ENCODE results near the gene ACTN1. TPM values are rescaled to one million over a fixed set of nuclear protein-coding genes. Genes with fewer than 3 reads are reported as not detected.
A peak's percentile ranks its signal among the peaks of the same experiment; 100 is the strongest.
"Not testable (repeated sequence)": the region's sequence is repeated elsewhere in the genome, so short reads cannot be mapped to it uniquely, and the experiment has no call there.

Gene ACTN1
- polyA plus RNA-seq (2011; rRNA removed) (641 and 751 TPM in 2 replicates), polyA minus RNA-seq (2011; rRNA and poly(A)+ RNA removed) (1,243 and 1,580 TPM in 2 replicates)

DNA sequence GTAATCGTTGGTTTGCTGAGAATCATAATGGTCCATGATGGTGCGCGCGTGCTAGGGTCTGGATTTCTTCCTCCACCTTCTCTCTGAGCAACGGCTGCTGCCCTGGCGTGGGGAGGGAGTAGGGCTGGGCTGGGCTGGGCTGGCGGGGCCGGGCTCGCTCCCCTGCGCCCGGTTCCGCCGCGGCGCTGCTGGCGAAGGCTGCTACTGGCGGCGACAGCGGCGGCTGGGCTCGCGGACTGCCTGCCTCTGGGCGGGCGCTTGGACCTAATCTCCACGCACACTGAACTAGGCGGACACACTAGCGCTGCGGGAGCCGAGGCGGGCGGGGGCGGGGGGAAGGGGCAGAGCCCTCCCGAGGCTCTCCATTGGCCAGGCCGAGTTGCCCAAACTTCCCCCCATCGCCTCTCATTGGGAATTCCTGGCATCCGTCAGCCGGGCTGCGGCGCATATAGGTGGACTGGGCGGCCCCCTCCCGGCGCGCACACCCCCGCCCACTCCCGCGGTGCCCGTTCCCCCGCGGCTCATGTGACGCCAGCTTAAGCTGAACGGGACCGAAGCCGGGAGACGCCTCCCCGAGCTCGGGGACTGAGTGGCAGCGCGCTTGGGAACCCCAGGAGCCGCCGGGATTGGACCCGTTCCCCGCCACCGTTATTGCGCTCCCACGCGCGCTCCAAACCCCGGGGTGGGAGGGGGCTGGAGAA, at the start of gene ACTN1:
Gene ACTN1, minus strand, starts transcription at position 282 of the 701 bp plus-strand sequence. Its CDS starts 246 bp downstream, at position 36.
- Histone ChIP-seq H3K27ac (ENCODE audit: low read depth, low read length) (peak within 1 kb of the TSS; percentile 100), H3K9me3 (ENCODE audit: control insufficient read depth, insufficient read depth, low read length) (no peaks in the 10 kb centered on the region; the same call in 1 of the 2 replicates), H3K4me3 (ENCODE audit: low read depth, low read length) (peak within 1 kb of the TSS; percentile 97), H3K27me3 (ENCODE audit: control insufficient read depth, insufficient read depth, low read length) (no peaks in the 10 kb centered on the region)
- TF ChIP-seq, protein P1, sequence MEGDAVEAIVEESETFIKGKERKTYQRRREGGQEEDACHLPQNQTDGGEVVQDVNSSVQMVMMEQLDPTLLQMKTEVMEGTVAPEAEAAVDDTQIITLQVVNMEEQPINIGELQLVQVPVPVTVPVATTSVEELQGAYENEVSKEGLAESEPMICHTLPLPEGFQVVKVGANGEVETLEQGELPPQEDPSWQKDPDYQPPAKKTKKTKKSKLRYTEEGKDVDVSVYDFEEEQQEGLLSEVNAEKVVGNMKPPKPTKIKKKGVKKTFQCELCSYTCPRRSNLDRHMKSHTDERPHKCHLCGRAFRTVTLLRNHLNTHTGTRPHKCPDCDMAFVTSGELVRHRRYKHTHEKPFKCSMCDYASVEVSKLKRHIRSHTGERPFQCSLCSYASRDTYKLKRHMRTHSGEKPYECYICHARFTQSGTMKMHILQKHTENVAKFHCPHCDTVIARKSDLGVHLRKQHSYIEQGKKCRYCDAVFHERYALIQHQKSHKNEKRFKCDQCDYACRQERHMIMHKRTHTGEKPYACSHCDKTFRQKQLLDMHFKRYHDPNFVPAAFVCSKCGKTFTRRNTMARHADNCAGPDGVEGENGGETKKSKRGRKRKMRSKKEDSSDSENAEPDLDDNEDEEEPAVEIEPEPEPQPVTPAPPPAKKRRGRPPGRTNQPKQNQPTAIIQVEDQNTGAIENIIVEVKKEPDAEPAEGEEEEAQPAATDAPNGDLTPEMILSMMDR (IDR thresholded peaks at IDR 0.05; ENCODE audit: low read depth, low read length): no peak
- CTCF ChIA-PET: no interaction called here
- DNase-seq (ENCODE audit: low read depth, low spot score): peak; percentile 94
- POLR2A ChIA-PET: interaction anchor here (0.6 to 2.0 kb wide), 7 partner anchors 47 to 128 kb away, joined by 3 to 14 read pairs (median 4); no protein-coding TSS in a partner anchor

DNA sequence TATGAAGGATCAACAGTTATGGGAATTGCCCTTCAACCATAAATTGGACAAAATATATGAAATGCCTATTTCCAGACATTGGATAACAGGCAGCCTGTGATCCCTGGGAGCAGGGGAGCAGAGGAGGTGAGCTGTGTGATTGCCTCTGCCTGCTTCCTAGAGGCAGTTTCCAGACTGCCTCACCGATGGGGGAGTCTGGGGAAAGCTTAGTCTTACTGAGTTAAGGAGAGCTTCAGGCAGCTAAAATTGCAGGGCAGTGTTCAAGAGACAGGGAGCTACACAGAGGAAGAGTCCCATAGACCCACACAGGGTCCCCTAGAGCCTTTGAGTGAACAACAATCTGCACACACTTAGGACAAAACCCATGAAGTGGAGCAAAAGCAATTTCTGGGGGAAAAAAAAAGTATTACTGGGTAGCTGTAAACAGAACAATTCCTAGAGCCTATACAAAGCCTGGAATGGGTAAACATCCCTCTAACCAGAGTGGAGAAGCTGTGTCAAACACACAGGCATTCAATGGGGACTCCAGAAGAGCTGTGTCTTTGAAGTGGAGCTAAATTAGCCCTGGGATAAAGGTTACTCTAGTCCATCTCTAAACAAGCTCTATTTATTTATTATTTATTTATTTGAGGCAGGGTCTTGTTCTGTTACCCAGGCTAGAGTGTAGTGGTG, 48.3 kb upstream of the ACTN1 start:
- no peak for DNase-seq (ENCODE audit: low read depth, low spot score)
- TF ChIP-seq, protein P1 (IDR thresholded peaks at IDR 0.05; ENCODE audit: low read depth, low read length): no peak
- H3K27ac ChIP-seq (ENCODE audit: low read depth, low read length): no peak overlapping the region
- H3K4me3 ChIP-seq (ENCODE audit: low read depth, low read length): no peak overlapping the region
- no peaks in the 10 kb centered on the region for H3K9me3 ChIP-seq (ENCODE audit: control insufficient read depth, insufficient read depth, low read length)
- POLR2A ChIA-PET: interaction anchor here (0.8 to 1.6 kb wide), 2 partner anchors 15 to 49 kb away, joined by 3 to 7 read pairs; no protein-coding TSS in a partner anchor
- CTCF ChIA-PET: interaction anchor here (0.9 to 1.3 kb wide), 4 partner anchors 74 to 116 kb away, joined by 3 to 6 read pairs (median 5); no protein-coding TSS in a partner anchor
- H3K27me3 ChIP-seq (ENCODE audit: control insufficient read depth, insufficient read depth, low read length): no peaks in the 10 kb centered on the region

DNA sequence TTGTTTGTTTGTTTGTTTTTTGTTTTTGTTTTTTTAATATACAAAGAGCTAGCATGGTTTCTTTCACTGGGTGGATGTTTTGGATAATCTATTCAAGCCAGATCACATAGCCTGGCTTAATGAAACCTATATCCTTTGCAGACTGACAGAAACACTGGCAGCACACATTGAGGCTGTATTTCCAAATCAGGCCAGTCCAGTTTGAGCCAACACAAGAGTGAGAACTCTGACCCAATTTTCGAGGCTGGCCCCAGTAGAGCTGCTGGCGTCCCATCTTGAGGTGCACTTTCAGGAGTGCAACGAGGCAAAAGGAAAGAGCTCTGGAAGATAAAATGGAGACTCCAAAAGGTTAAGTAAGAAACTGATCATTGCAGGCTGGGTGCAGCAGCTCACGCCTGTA, 43.9 kb upstream of the ACTN1 start:
- ChIA-PET CTCF (interaction anchor here (1.1 kb wide), 1 partner anchor 180 kb away, joined by 3 read pairs; no protein-coding TSS in a partner anchor), POLR2A (no interaction called here)
- Histone ChIP-seq H3K27ac (ENCODE audit: low read depth, low read length) (no peak overlapping the region), H3K27me3 (ENCODE audit: control insufficient read depth, insufficient read depth, low read length) (no peaks in the 10 kb centered on the region), H3K9me3 (ENCODE audit: control insufficient read depth, insufficient read depth, low read length) (no peaks in the 10 kb centered on the region), H3K4me3 (ENCODE audit: low read depth, low read length) (no peak overlapping the region)
- no peak for DNase-seq (ENCODE audit: low read depth, low spot score)
- TF ChIP-seq, protein P1 (IDR thresholded peaks at IDR 0.05; ENCODE audit: low read depth, low read length): no peak

DNA sequence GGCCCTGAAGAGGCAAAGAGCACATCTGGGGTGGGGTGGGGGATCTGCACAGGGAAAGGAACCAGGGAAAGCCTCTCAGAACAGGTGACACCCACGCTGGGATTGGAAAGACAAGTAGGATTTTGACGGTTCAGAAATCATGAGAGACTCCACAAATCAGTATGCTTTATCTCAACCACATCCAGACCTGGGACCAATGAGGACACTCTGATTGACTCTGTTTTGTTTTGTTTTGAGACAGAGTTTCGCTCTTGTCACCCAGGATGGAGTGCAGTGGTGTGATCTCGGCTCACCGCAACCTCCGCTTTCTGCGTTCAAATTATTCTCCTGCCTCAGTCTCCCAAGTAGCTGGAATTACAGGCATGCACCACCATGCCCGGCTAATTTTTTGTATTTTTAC, 43.0 kb upstream of the ACTN1 start:
- H3K9me3 ChIP-seq (ENCODE audit: control insufficient read depth, insufficient read depth, low read length); POLR2A ChIA-PET; H3K4me3 ChIP-seq (ENCODE audit: low read depth, low read length); CTCF ChIA-PET; H3K27me3 ChIP-seq (ENCODE audit: control insufficient read depth, insufficient read depth, low read length); DNase-seq (ENCODE audit: low read depth, low spot score); H3K27ac ChIP-seq (ENCODE audit: low read depth, low read length): not testable (repeated sequence)

DNA sequence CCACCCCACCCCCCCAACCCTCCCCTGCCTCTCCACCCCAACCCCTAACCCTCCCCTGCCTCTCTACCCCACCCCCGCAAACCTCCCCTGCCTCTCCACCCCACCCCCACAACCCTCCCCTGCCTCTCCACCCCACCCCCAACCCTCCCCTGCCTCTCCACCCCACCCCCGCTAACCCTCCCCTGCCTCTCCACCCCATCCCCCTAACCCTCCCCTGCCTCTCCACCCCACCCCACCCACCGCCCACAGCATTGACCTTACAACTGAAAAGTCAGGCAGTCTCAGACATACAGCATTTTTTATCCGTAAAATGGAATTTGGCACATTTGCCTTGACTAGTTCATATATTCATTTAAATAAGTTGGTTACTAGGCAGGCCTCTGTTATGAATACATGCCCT, 38.6 kb upstream of the ACTN1 start:
- Histone ChIP-seq H3K27ac (ENCODE audit: low read depth, low read length) (no peak overlapping the region), H3K4me3 (ENCODE audit: low read depth, low read length) (no peak overlapping the region), H3K27me3 (ENCODE audit: control insufficient read depth, insufficient read depth, low read length) (no peaks in the 10 kb centered on the region), H3K9me3 (ENCODE audit: control insufficient read depth, insufficient read depth, low read length) (no peaks in the 10 kb centered on the region)
- DNase-seq (ENCODE audit: low read depth, low spot score): no peak
- POLR2A ChIA-PET: interaction anchor here (0.8 kb wide), 1 partner anchor 41 kb away, joined by 6 read pairs; no protein-coding TSS in a partner anchor
- CTCF ChIA-PET: no interaction called here
- TF ChIP-seq, protein P1 (IDR thresholded peaks at IDR 0.05; ENCODE audit: low read depth, low read length): no peak

All from AG04450 (cell line).